ENCODE measurements around the gene MAN2A2.

DNA sequence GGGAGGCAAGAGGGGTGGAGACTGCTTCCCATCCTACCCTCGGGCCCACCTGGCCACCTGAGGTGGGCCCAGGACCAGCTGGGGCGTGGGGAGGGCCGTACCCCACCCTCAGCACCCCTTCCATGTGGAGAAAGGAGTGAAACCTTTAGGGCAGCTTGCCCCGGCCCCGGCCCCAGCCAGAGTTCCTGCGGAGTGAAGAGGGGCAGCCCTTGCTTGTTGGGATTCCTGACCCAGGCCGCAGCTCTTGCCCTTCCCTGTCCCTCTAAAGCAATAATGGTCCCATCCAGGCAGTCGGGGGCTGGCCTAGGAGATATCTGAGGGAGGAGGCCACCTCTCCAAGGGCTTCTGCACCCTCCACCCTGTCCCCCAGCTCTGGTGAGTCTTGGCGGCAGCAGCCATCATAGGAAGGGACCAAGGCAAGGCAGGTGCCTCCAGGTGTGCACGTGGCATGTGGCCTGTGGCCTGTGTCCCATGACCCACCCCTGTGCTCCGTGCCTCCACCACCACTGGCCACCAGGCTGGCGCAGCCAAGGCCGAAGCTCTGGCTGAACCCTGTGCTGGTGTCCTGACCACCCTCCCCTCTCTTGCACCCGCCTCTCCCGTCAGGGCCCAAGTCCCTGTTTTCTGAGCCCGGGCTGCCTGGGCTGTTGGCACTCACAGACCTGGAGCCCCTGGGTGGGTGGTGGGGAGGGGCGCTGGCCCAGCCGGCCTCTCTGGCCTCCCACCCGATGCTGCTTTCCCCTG is 21.0 kb upstream of the MAN2A2 start:
- TF ChIP-seq, protein P1, sequence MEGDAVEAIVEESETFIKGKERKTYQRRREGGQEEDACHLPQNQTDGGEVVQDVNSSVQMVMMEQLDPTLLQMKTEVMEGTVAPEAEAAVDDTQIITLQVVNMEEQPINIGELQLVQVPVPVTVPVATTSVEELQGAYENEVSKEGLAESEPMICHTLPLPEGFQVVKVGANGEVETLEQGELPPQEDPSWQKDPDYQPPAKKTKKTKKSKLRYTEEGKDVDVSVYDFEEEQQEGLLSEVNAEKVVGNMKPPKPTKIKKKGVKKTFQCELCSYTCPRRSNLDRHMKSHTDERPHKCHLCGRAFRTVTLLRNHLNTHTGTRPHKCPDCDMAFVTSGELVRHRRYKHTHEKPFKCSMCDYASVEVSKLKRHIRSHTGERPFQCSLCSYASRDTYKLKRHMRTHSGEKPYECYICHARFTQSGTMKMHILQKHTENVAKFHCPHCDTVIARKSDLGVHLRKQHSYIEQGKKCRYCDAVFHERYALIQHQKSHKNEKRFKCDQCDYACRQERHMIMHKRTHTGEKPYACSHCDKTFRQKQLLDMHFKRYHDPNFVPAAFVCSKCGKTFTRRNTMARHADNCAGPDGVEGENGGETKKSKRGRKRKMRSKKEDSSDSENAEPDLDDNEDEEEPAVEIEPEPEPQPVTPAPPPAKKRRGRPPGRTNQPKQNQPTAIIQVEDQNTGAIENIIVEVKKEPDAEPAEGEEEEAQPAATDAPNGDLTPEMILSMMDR (conservative IDR thresholded peaks at IDR 0.05 in 1 of 2, IDR thresholded peaks at IDR 0.05 in 1 of 2; ENCODE audit: low read depth in 1 of 2, low read length in 2 of 2) = no peak
- TF ChIP-seq EZH2 (IDR thresholded peaks at IDR 0.05; ENCODE audit: low read length, missing control alignments) = no peak
